RWPE1 (cell line): ENCODE data around the gene MRPL43.

ENCODE experiments used
- CTCF ChIA-PET: fragments of 350-600 bp; sonication (Branson Sonifier 250); formaldehyde crosslinking; extraction: SDS; loops from one replicate; lab custom pipeline; 2021; lab: Yijun Ruan, JAX
- POLR2A ChIA-PET: fragments of 400-600 bp; formaldehyde crosslinking; extraction: SDS; loops from one replicate; lab custom pipeline; 2020; ENCODE audit warnings: antibody characterized with exemption; ENCODE audit not compliant: low non-redundant PET; lab: Yijun Ruan, JAX
- DNase-seq: peaks from one replicate; pipeline ENCODE4 v3.0.0; 2012; ENCODE audit warnings: low spot score
- H3K27ac ChIP-seq: fragments of 450-650 bp; 2 replicates; pipeline ENCODE4 v1.5.1; 2017
- CTCF ChIP-seq: fragments of 450-650 bp; conservative IDR thresholded peaks from 2 replicates; pipeline ENCODE4 v1.5.1; 2017; ENCODE audit warnings: low read depth, mild to moderate bottlenecking

The MRPL43 gene

GRCh38 chr10:101000915-101001658 is 13.8 kb upstream of the MRPL43 start:
- DNase-seq = no peak
- POLR2A ChIA-PET = interaction anchor here (0.9 kb wide), 1 partner anchor 11 kb away, joined by 3 read pairs; no protein-coding TSS in a partner anchor
- peak overlapping the region; percentile 99 for H3K27ac ChIP-seq

GRCh38 chr10:101000127-101000914 is 13.0 kb upstream of the MRPL43 start:
- POLR2A ChIA-PET = no interaction called here
- H3K27ac ChIP-seq = peak overlapping the region; percentile 99
- CTCF ChIA-PET = interaction anchor here (0.6 to 5.2 kb wide), 7 partner anchors 11 to 70 kb away, joined by 3 to 24 read pairs (median 6); partner anchors contain the start of genes MRPL43 and TWNK
- no peak for TF ChIP-seq CTCF
- DNase-seq = no peak

More at GRCh38 chr10:101000915-101001658, 13.8 kb upstream of the MRPL43 start:
- CTCF ChIA-PET = interaction anchor here (0.6 to 5.2 kb wide), 2 partner anchors 11 to 13 kb away, joined by 3 to 24 read pairs; no protein-coding TSS in a partner anchor
- TF ChIP-seq CTCF = no peak

GRCh38 chr10:100999742-101000126 is 12.4 kb upstream of the MRPL43 start, which contains the start of gene LZTS2:
LZTS2 (plus strand) TSS chr10:100999808; CDS start chr10:101002539, 2,731 bp downstream.
- peak within 1 kb of the TSS; percentile 99 for H3K27ac ChIP-seq
- CTCF ChIA-PET = interaction anchor here (0.6 to 3.6 kb wide), 13 partner anchors 9 to 141 kb away, joined by 3 to 57 read pairs (median 5); partner anchors contain the start of genes MRPL43, PDZD7, SFXN3 and TWNK
- POLR2A ChIA-PET = interaction anchor here (0.5 kb wide), 1 partner anchor 23 kb away, joined by 3 read pairs; no protein-coding TSS in a partner anchor
- DNase-seq = no peak
- TF ChIP-seq CTCF = no peak

- peak; percentile 83 for DNase-seq
- CTCF ChIA-PET = interaction anchor here (0.6 to 3.6 kb wide), 13 partner anchors 8 to 142 kb away, joined by 3 to 57 read pairs (median 5); partner anchors contain the start of genes MRPL43, PDZD7, SFXN3 and TWNK
- TF ChIP-seq CTCF = peak; percentile 92
- peak overlapping the region; percentile 99 for H3K27ac ChIP-seq
- POLR2A ChIA-PET = interaction anchor here (0.5 to 1.2 kb wide), 3 partner anchors 8 to 22 kb away, joined by 3 read pairs; no protein-coding TSS in a partner anchor
Measured at GRCh38 chr10:100998991-100999741, 11.9 kb upstream of the MRPL43 start.

GRCh38 chr10:100998183-100998990 is 11.1 kb upstream of the MRPL43 start:
- peak; percentile 94 for DNase-seq
- CTCF ChIA-PET = interaction anchor here (0.6 to 3.6 kb wide), 17 partner anchors 10 to 1115 kb away, joined by 3 to 57 read pairs (median 5); partner anchors contain the start of genes PDZD7, SFXN3 and TWNK
- POLR2A ChIA-PET = interaction anchor here (0.5 to 1.2 kb wide), 6 partner anchors 8 to 45 kb away, joined by 3 to 7 read pairs (median 3); no protein-coding TSS in a partner anchor
- TF ChIP-seq CTCF = no peak
- peak overlapping the region; percentile 99 for H3K27ac ChIP-seq
